ENCODE data around the gene C1QTNF6.

DNA sequence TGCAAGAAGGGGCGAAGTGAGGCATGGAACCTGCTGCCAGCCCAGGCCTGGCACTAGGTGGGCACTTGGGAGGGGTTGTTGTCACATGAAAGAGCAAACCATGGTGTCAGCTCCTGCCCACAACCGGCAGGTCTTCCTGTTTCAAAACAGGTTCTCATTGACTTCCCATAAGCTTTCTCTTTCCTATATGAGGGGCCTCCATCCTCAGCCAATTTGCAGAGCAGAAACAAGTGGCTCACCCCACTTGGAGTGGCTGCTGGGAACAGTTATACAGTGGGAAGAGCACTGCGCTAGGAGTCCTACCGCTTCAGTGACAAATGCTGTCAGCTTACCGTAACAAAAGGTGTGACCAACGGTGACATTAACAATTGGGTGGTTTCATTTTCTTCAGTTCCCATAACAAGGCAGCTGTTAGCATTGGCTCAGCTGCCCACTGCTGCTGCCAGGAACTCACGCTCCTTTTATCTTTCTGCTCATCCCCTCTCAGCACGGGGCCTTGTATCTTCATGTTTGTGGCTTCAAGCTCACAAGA is 34.5 kb upstream of the C1QTNF6 start:
- no peak for TF ChIP-seq POLR2A (IDR thresholded peaks at IDR 0.05)
- TF ChIP-seq, protein P1, sequence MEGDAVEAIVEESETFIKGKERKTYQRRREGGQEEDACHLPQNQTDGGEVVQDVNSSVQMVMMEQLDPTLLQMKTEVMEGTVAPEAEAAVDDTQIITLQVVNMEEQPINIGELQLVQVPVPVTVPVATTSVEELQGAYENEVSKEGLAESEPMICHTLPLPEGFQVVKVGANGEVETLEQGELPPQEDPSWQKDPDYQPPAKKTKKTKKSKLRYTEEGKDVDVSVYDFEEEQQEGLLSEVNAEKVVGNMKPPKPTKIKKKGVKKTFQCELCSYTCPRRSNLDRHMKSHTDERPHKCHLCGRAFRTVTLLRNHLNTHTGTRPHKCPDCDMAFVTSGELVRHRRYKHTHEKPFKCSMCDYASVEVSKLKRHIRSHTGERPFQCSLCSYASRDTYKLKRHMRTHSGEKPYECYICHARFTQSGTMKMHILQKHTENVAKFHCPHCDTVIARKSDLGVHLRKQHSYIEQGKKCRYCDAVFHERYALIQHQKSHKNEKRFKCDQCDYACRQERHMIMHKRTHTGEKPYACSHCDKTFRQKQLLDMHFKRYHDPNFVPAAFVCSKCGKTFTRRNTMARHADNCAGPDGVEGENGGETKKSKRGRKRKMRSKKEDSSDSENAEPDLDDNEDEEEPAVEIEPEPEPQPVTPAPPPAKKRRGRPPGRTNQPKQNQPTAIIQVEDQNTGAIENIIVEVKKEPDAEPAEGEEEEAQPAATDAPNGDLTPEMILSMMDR (IDR thresholded peaks at IDR 0.05): no peak

Measured in thyroid gland (tissue), 4 donors.